Cardiac muscle cell (in vitro differentiated cells and primary cell): ENCODE data around the gene PHLDB2. TPM values are rescaled to one million over a fixed set of nuclear protein-coding genes. Genes with fewer than 3 reads are reported as not detected.

Experiments used
- DNase-seq, 2 donors: peaks; one replicate each; pipeline versions ENCODE4 v3.0.0 to v3.0.0-alpha.2; 2010 to 2017; ENCODE audit warnings: low read depth in 1 of 2, low spot score in 1 of 2
- H3K27ac ChIP-seq: fragments of 200-600 bp; sonication (generic); 2 replicates; pipeline ENCODE4 v1.5.1; 2016
- H3K27me3 ChIP-seq: fragments of 200-600 bp; sonication (generic); 2 replicates; pipeline ENCODE4 v1.6.0; 2016; ENCODE audit warnings: control low read depth
- H3K36me3 ChIP-seq: fragments of 200-600 bp; sonication (generic); 2 replicates; pipeline ENCODE4 v1.5.1; 2016; ENCODE audit warnings: control low read depth
- H3K4me1 ChIP-seq: fragments of 200-600 bp; sonication (generic); 2 replicates; pipeline ENCODE4 v1.8.1; 2017; ENCODE audit warnings: low read depth, mild to moderate bottlenecking, mixed run types
- H3K4me3 ChIP-seq: fragments of 200-600 bp; sonication (generic); 2 replicates; pipeline ENCODE4 v1.5.1; 2016; ENCODE audit warnings: mild to moderate bottlenecking
- H3K9me3 ChIP-seq: fragments of 200-600 bp; sonication (generic); 2 replicates; pipeline ENCODE4 v1.5.1; 2017; ENCODE audit warnings: low read depth, mild to moderate bottlenecking, control low read depth
- polyA plus RNA-seq: library from polyadenylated mRNA; unstranded; fragments of >200 nt; fragmentation: Nextera tagmentation; extraction: Ambion mirVana; gene quantifications from 2 replicates; pipeline ENCODE4 v1.2.1, GENCODE V29; 2016
- total RNA-seq: library from RNA; depleted of rRNA; stranded (reverse); fragments of >200 nt; gene quantifications from 2 replicates; pipeline ENCODE4 v1.2.3, GENCODE V29; 2016
- TF ChIP-seq, protein P1 (sequence below): IDR thresholded peaks from 2 replicates; pipeline ENCODE4 v1.5.1; 2012; ENCODE audit warnings: low read depth, mild to moderate bottlenecking, low read length

The PHLDB2 gene
- total and polyA plus RNA-seq, 2 experiments from 2014 or later = 11.3 to 27.2 TPM

- Histone ChIP-seq H3K27ac (no peak overlapping the region), H3K4me3 (no peak overlapping the region), H3K36me3 (no peaks in the 10 kb centered on the region), H3K9me3 (no peaks in the 10 kb centered on the region), H3K4me1 (peaks cover 6% of the 10 kb centered on the region), H3K27me3 (no peaks in the 10 kb centered on the region)
- DNase-seq = no peak
- TF ChIP-seq, protein P1, sequence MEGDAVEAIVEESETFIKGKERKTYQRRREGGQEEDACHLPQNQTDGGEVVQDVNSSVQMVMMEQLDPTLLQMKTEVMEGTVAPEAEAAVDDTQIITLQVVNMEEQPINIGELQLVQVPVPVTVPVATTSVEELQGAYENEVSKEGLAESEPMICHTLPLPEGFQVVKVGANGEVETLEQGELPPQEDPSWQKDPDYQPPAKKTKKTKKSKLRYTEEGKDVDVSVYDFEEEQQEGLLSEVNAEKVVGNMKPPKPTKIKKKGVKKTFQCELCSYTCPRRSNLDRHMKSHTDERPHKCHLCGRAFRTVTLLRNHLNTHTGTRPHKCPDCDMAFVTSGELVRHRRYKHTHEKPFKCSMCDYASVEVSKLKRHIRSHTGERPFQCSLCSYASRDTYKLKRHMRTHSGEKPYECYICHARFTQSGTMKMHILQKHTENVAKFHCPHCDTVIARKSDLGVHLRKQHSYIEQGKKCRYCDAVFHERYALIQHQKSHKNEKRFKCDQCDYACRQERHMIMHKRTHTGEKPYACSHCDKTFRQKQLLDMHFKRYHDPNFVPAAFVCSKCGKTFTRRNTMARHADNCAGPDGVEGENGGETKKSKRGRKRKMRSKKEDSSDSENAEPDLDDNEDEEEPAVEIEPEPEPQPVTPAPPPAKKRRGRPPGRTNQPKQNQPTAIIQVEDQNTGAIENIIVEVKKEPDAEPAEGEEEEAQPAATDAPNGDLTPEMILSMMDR = no peak
Measured at GRCh38 chr3:111972891-111973290, 113.8 kb downstream of the PHLDB2 start.

- H3K4me1 ChIP-seq = peaks cover 10% of the 10 kb centered on the region
- no peaks in the 10 kb centered on the region for H3K36me3 ChIP-seq
- no peaks in the 10 kb centered on the region for H3K27me3 ChIP-seq
- H3K9me3 ChIP-seq = no peaks in the 10 kb centered on the region
- H3K27ac ChIP-seq = no peak overlapping the region
- H3K4me3 ChIP-seq = no peak overlapping the region
- no peak for DNase-seq
- TF ChIP-seq, protein P1 = no peak
Measured at GRCh38 chr3:111975131-111975530, 116.1 kb downstream of the PHLDB2 start.

DNA sequence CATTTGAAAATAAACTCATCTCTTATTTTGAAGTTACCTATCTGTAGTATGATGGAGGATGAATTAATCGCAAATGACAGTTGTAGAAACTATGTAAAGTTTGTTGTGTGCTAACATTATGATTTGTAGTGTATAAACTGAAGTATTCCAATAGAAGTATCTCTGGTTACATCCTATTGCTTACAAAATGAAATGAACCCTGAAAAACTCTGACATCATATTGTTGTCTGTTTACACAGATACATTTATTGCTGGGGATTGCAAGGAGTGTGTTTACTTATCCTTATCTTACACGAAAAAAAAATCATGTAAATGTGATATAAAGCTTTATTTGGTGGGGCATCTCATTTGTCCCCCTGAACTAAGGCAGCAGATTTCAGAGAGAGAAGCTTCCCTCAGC is 117.2 kb downstream of the PHLDB2 start:
- DNase-seq = no peak
- H3K27ac ChIP-seq = no peak overlapping the region
- TF ChIP-seq, protein P1 = no peak

DNA sequence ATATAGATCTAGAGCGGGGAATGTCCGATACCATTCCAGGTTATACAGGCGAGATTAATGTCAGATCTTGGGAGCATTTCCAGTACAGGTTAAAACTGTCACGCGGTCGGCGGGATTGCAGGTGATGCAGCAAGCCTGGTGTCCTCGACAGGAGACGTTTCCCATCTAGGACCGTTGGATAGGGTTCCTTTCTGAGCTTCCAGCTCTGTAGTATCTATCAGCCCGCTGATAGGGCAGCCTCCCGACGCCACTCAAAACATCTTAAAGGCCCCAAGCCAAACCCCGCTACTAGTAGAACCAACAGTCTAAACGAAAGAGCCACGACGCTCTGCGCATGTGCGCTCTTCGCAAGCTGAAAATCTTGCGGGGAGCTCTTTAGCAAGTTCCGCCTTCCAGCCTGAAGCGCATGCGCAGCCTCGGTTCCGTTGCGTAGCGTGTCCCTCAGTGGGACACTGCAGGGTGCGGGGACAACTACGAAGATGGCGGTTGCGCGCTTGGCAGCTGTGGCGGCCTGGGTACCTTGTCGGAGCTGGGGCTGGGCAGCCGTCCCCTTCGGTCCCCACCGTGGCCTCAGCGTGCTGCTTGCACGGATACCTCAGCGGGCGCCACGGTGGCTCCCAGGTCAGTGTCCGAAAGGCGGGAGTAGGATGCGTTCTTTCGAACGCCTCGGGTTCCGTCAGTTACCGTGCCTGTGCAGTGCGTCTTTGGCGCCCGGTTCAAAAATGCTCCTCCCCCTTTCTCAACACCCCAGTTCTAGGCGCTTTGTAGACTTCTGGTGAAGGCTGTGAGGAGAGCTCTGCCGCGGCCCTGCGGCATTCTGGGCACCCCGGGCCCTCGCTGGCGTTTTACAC is 119.7 kb downstream of the PHLDB2 start, which contains the start of gene ABHD10:
Gene ABHD10, plus strand, starts transcription at position 444 of the 851 bp plus-strand sequence. Its CDS starts 36 bp downstream, at position 480.
- Histone ChIP-seq H3K9me3 (no peaks in the 10 kb centered on the region), H3K36me3 (no peaks in the 10 kb centered on the region), H3K27me3 (no peaks in the 10 kb centered on the region), H3K27ac (no peak within 1 kb of the TSS), H3K4me1 (peaks cover 4% of the 10 kb centered on the region), H3K4me3 (peak within 1 kb of the TSS; percentile 65)
- TF ChIP-seq, protein P1 = no peak
- DNase-seq = peak; percentile 98 to 99

More for the DNA sequence above, 117.2 kb downstream of the PHLDB2 start:
- no peaks in the 10 kb centered on the region for H3K27me3 ChIP-seq
- peaks cover 10% of the 10 kb centered on the region for H3K4me1 ChIP-seq
- no peaks in the 10 kb centered on the region for H3K36me3 ChIP-seq
- H3K4me3 ChIP-seq = no peak overlapping the region
- H3K9me3 ChIP-seq = no peaks in the 10 kb centered on the region

GRCh38 chr3:111979434-111980038 is 120.5 kb downstream of the PHLDB2 start:
- TF ChIP-seq, protein P1 = no peak
- DNase-seq = no peak
- no peaks in the 10 kb centered on the region for H3K36me3 ChIP-seq
- no peak overlapping the region for H3K27ac ChIP-seq
- no peaks in the 10 kb centered on the region for H3K9me3 ChIP-seq
- peak overlapping the region; percentile 65 for H3K4me3 ChIP-seq
- H3K4me1 ChIP-seq = peaks cover 4% of the 10 kb centered on the region
- H3K27me3 ChIP-seq = no peaks in the 10 kb centered on the region
